Measurements from ENCODE around the gene EIF2B2.

- TF ChIP-seq EZH2phosphoT487 (IDR thresholded peaks at IDR 0.05; ENCODE audit: unreplicated experiment) (no peak), POLR2AphosphoS5 (IDR thresholded peaks at IDR 0.05; ENCODE audit: low read depth) (no peak), CREB1 (CRISPR knock-in tag; IDR thresholded peaks at IDR 0.05; ENCODE audit: low read depth) (no peak), EZH2 (IDR thresholded peaks at IDR 0.05; ENCODE audit: low read depth, unreplicated experiment) (no peak), JUNB (IDR thresholded peaks at IDR 0.05; ENCODE audit: unreplicated experiment) (no peak), STAT1 (IDR thresholded peaks at IDR 0.05; ENCODE audit: unreplicated experiment) (no peak), ZNF114 (CRISPR knock-in tag; IDR thresholded peaks at IDR 0.05) (no peak)
- TF ChIP-seq, protein P1, sequence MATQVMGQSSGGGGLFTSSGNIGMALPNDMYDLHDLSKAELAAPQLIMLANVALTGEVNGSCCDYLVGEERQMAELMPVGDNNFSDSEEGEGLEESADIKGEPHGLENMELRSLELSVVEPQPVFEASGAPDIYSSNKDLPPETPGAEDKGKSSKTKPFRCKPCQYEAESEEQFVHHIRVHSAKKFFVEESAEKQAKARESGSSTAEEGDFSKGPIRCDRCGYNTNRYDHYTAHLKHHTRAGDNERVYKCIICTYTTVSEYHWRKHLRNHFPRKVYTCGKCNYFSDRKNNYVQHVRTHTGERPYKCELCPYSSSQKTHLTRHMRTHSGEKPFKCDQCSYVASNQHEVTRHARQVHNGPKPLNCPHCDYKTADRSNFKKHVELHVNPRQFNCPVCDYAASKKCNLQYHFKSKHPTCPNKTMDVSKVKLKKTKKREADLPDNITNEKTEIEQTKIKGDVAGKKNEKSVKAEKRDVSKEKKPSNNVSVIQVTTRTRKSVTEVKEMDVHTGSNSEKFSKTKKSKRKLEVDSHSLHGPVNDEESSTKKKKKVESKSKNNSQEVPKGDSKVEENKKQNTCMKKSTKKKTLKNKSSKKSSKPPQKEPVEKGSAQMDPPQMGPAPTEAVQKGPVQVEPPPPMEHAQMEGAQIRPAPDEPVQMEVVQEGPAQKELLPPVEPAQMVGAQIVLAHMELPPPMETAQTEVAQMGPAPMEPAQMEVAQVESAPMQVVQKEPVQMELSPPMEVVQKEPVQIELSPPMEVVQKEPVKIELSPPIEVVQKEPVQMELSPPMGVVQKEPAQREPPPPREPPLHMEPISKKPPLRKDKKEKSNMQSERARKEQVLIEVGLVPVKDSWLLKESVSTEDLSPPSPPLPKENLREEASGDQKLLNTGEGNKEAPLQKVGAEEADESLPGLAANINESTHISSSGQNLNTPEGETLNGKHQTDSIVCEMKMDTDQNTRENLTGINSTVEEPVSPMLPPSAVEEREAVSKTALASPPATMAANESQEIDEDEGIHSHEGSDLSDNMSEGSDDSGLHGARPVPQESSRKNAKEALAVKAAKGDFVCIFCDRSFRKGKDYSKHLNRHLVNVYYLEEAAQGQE (IDR thresholded peaks at IDR 0.05; ENCODE audit: unreplicated experiment) = no peak
- TF ChIP-seq, protein P2, sequence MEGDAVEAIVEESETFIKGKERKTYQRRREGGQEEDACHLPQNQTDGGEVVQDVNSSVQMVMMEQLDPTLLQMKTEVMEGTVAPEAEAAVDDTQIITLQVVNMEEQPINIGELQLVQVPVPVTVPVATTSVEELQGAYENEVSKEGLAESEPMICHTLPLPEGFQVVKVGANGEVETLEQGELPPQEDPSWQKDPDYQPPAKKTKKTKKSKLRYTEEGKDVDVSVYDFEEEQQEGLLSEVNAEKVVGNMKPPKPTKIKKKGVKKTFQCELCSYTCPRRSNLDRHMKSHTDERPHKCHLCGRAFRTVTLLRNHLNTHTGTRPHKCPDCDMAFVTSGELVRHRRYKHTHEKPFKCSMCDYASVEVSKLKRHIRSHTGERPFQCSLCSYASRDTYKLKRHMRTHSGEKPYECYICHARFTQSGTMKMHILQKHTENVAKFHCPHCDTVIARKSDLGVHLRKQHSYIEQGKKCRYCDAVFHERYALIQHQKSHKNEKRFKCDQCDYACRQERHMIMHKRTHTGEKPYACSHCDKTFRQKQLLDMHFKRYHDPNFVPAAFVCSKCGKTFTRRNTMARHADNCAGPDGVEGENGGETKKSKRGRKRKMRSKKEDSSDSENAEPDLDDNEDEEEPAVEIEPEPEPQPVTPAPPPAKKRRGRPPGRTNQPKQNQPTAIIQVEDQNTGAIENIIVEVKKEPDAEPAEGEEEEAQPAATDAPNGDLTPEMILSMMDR (conservative IDR thresholded peaks at IDR 0.05; ENCODE audit: low read depth in 2 of 2) = no peak
- TF ChIP-seq, protein P3, sequence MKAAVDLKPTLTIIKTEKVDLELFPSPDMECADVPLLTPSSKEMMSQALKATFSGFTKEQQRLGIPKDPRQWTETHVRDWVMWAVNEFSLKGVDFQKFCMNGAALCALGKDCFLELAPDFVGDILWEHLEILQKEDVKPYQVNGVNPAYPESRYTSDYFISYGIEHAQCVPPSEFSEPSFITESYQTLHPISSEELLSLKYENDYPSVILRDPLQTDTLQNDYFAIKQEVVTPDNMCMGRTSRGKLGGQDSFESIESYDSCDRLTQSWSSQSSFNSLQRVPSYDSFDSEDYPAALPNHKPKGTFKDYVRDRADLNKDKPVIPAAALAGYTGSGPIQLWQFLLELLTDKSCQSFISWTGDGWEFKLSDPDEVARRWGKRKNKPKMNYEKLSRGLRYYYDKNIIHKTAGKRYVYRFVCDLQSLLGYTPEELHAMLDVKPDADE (IDR thresholded peaks at IDR 0.05) = no peak
Observed at GRCh38 chr14:75049136-75049535, 46.4 kb downstream of the EIF2B2 start.

Data from GM23338 (cell line).